ENCODE measurements around the gene CREG1.

CREG1 gene

GRCh38 chr1:167553136-167554027 is at the start of gene CREG1 (continued):
- TF ChIP-seq TSHZ1 (tag by site-specific recombination; IDR thresholded peaks at IDR 0.05; ENCODE audit: borderline replicate concordance): no peak
- peak; percentile 81 for TF ChIP-seq ZFHX2 (tag by site-specific recombination; conservative IDR thresholded peaks at IDR 0.05)
- TF ChIP-seq ZNF792 (tag by site-specific recombination; IDR thresholded peaks at IDR 0.05): peak; percentile 15; the same call in 1 of the 2 replicates
- TF ChIP-seq ZIC2 (tag by site-specific recombination; IDR thresholded peaks at IDR 0.05): no peak; the same call in 1 of the 2 replicates
- TF ChIP-seq ZNF324 (tag by site-specific recombination; IDR thresholded peaks at IDR 0.05): no peak
- no peak for TF ChIP-seq ZFP41 (tag by site-specific recombination; IDR thresholded peaks at IDR 0.05; ENCODE audit: borderline replicate concordance)
- TF ChIP-seq MYNN (tag by site-specific recombination; IDR thresholded peaks at IDR 0.05; ENCODE audit: borderline replicate concordance): no peak
- no peak for TF ChIP-seq ZNF560 (tag by site-specific recombination; IDR thresholded peaks at IDR 0.05; ENCODE audit: borderline replicate concordance)
- TF ChIP-seq ZBTB17 (tag by site-specific recombination; IDR thresholded peaks at IDR 0.05): peak; percentile 96
- TF ChIP-seq KLF8 (tag by site-specific recombination; IDR thresholded peaks at IDR 0.05): 0 out of 2 replicates have a peak, but pooled peaks have one; percentile 16

- H3K4me3 ChIP-seq (ENCODE audit: low read depth, low read length): no peak overlapping the region
- TF ChIP-seq PRDM1 (tag by site-specific recombination; IDR thresholded peaks at IDR 0.05) (no peak), ZNF239 (tag by site-specific recombination; IDR thresholded peaks at IDR 0.05) (no peak), ZNF133 (tag by site-specific recombination; IDR thresholded peaks at IDR 0.05) (no peak), ZNF473 (tag by site-specific recombination; IDR thresholded peaks at IDR 0.05) (no peak), YY1 (tag by site-specific recombination; IDR thresholded peaks at IDR 0.05) (no peak), ZSCAN5A (tag by site-specific recombination; IDR thresholded peaks at IDR 0.05) (no peak), ZNF623 (tag by site-specific recombination; IDR thresholded peaks at IDR 0.05) (no peak), ZSCAN16 (tag by site-specific recombination; IDR thresholded peaks at IDR 0.05) (no peak)
- ChIA-PET POLR2A (interaction anchor here (1.3 kb wide), 1 partner anchor 49 kb away, joined by 3 read pairs; no protein-coding TSS in a partner anchor), CTCF (interaction anchor here (1.0 to 3.6 kb wide), 2 partner anchors 84 to 85 kb away, joined by 3 to 39 read pairs; no protein-coding TSS in a partner anchor)
- no peaks in the 10 kb centered on the region for H3K9me3 ChIP-seq (ENCODE audit: control insufficient read depth, insufficient read depth, low read depth, low read length)
- no peaks in the 10 kb centered on the region for H3K4me1 ChIP-seq (ENCODE audit: control insufficient read depth, insufficient read depth, low read length)
- H3K36me3 ChIP-seq (ENCODE audit: control insufficient read depth in 2 of 2, insufficient read depth in 1 of 2, low read length in 2 of 2): no peaks in the 10 kb centered on the region
- no peak overlapping the region for H3K27ac ChIP-seq (ENCODE audit: extremely low read depth, low read depth, low read length)
Observed at GRCh38 chr1:167602840-167603239, 49.3 kb upstream of the CREG1 start.
